HL-60 (cell line): ENCODE measurements around the gene CNTNAP5.

Source experiments
- CTCF ChIP-seq: IDR thresholded peaks from one replicate; pipeline ENCODE4 v1.5.1; 2011; ENCODE audit warnings: low read length, control low read depth, inconsistent platforms; ENCODE audit not compliant: insufficient read depth
- GABPA ChIP-seq: IDR thresholded peaks from 2 replicates; pipeline ENCODE4 v1.6.1; 2012; ENCODE audit warnings: low read depth
- POLR2AphosphoS5 ChIP-seq: IDR thresholded peaks from 2 replicates; pipeline ENCODE4 v1.6.1; 2012; ENCODE audit warnings: low read depth
- REST ChIP-seq: IDR thresholded peaks from 2 replicates; pipeline ENCODE4 v1.6.1; 2012; ENCODE audit warnings: low read depth; ENCODE audit not compliant: insufficient replicate concordance
- SPI1 ChIP-seq: IDR thresholded peaks from 2 replicates; pipeline ENCODE4 v1.6.1; 2012; ENCODE audit warnings: low read depth, mild to moderate bottlenecking, borderline replicate concordance

GRCh38 chr2:124121760-124122275 lies 96.7 kb downstream of the CNTNAP5 start:
- TF ChIP-seq REST = no peak
- TF ChIP-seq CTCF = no peak
- TF ChIP-seq GABPA = no peak
- no peak for TF ChIP-seq POLR2AphosphoS5
- no peak for TF ChIP-seq SPI1
